Endothelial cell of umbilical vein (primary cell): ENCODE results near the gene DNAAF5.

Source experiments
- CTCF ChIP-seq, 2 donors: IDR thresholded peaks; 1 replicate in 1 of 2; 2 replicates in 1 of 2; pipeline ENCODE4 v1.5.1; 2011; ENCODE audit warnings: low read length in 2 of 2, mild to moderate bottlenecking in 2 of 2, moderate library complexity in 2 of 2, control low read depth in 1 of 2, inconsistent platforms in 1 of 2, low read depth in 1 of 2; ENCODE audit not compliant: insufficient read depth in 1 of 2; ENCODE audit errors: extremely low read depth in 1 of 2
- EZH2 ChIP-seq: IDR thresholded peaks from 2 replicates; pipeline ENCODE4 v1.6.1; 2012; ENCODE audit warnings: borderline replicate concordance, low read depth, mild to moderate bottlenecking, moderate library complexity, low read length, inconsistent platforms; ENCODE audit not compliant: severe bottlenecking
- FOS ChIP-seq: IDR thresholded peaks from 2 replicates; pipeline ENCODE4 v1.6.1; 2011; ENCODE audit warnings: mild to moderate bottlenecking, low read length, moderate library complexity, borderline replicate concordance; ENCODE audit not compliant: insufficient read depth
- GATA2 ChIP-seq: IDR thresholded peaks from 2 replicates; pipeline ENCODE4 v1.7.0; 2011; ENCODE audit warnings: low read depth, mild to moderate bottlenecking, moderate library complexity, mixed read lengths, low read length; ENCODE audit not compliant: insufficient read length, insufficient read depth
- JUN ChIP-seq: IDR thresholded peaks from 2 replicates; pipeline ENCODE4 v1.6.1; 2011; ENCODE audit warnings: borderline replicate concordance, low read depth; ENCODE audit not compliant: insufficient read length, insufficient read depth
- MAX ChIP-seq: IDR thresholded peaks from 2 replicates; pipeline ENCODE4 v1.6.1; 2011; ENCODE audit not compliant: insufficient read depth, insufficient read length
- MYC ChIP-seq: IDR thresholded peaks from one replicate; pipeline ENCODE4 v1.6.1; 2011; ENCODE audit warnings: mild to moderate bottlenecking, low read depth, low read length
- POLR2A ChIP-seq: IDR thresholded peaks from 2 replicates; pipeline ENCODE4 v1.6.1; 2012; ENCODE audit warnings: low read depth, mild to moderate bottlenecking, control low read depth, low read length
- POLR2AphosphoS5 ChIP-seq: IDR thresholded peaks from 2 replicates; pipeline ENCODE4 v1.6.1; 2012; ENCODE audit warnings: low read depth, mild to moderate bottlenecking, control low read depth, low read length, moderate library complexity; ENCODE audit not compliant: insufficient read depth

- TF ChIP-seq EZH2: no peak
- TF ChIP-seq MAX: no peak
- no peak for TF ChIP-seq CTCF (IDR thresholded peaks at IDR 0.05; ENCODE audit: extremely low read depth in 1 of 2, insufficient read depth in 1 of 2, low read depth in 1 of 2, low read length in 2 of 2)
- no peak for TF ChIP-seq POLR2AphosphoS5
- no peak for TF ChIP-seq POLR2A
- TF ChIP-seq FOS: no peak
- no peak for TF ChIP-seq JUN
- TF ChIP-seq MYC: no peak
- TF ChIP-seq GATA2: no peak
Measured at GRCh38 chr7:725223-726005, 1.1 kb upstream of the DNAAF5 start.
